SU-DHL-6 (cell line): Measurements from ENCODE around the gene TIPRL.

Experiments used
- H2AFZ ChIP-seq: fragments of 200-600 bp; sonication (generic); 2 replicates; pipeline ENCODE4 v1.6.1; 2014; ENCODE audit warnings: low read depth, mild to moderate bottlenecking, moderate library complexity, mixed read lengths, antibody characterized with exemption, low read length; ENCODE audit not compliant: severe bottlenecking
- H3F3A ChIP-seq: fragments of 200-600 bp; shearing (Covaris generic); 2 replicates; pipeline ENCODE4 v1.6.0; 2016; ENCODE audit warnings: antibody characterized with exemption, mild to moderate bottlenecking; ENCODE audit not compliant: insufficient read depth
- H3K27ac ChIP-seq: fragments of 200-600 bp; sonication (generic); 2 replicates; pipeline ENCODE4 v1.5.1; 2016; ENCODE audit warnings: low read depth, mild to moderate bottlenecking, low read length, moderate library complexity, mixed read lengths
- H3K27me3 ChIP-seq: fragments of 200-600 bp; sonication (generic), shearing (Covaris generic); 2 replicates; pipeline ENCODE4 v1.6.0; 2014; ENCODE audit warnings: mild to moderate bottlenecking, low read length
- H3K36me3 ChIP-seq: fragments of 200-600 bp; sonication (generic); 2 replicates; pipeline ENCODE4 v1.6.1; 2014; ENCODE audit warnings: mild to moderate bottlenecking, low read length, mixed read lengths
- H3K4me2 ChIP-seq: fragments of 300-600, 200-600 bp; shearing (Covaris generic), sonication (generic); 2 replicates; pipeline ENCODE4 v1.6.0; 2014; ENCODE audit warnings: low read length, low read depth, mild to moderate bottlenecking; ENCODE audit not compliant: poor library complexity, severe bottlenecking
- H3K4me3 ChIP-seq: fragments of 200-600 bp; sonication (generic); 2 replicates; pipeline ENCODE4 v1.5.1; 2014; ENCODE audit warnings: antibody characterized with exemption, low read length, mild to moderate bottlenecking, mixed read lengths; ENCODE audit not compliant: insufficient read depth, poor library complexity, severe bottlenecking
- H3K79me2 ChIP-seq: fragments of 200-600 bp; sonication (generic); 2 replicates; pipeline ENCODE4 v1.6.1; 2014; ENCODE audit warnings: mild to moderate bottlenecking, low read length, moderate library complexity; ENCODE audit not compliant: insufficient read depth
- H3K9ac ChIP-seq: fragments of 200-600 bp; sonication (generic); 2 replicates; pipeline ENCODE4 v1.7.0; 2014; ENCODE audit warnings: mild to moderate bottlenecking, low read length
- H3K9me2 ChIP-seq: fragments of 200-600 bp; sonication (generic); replicated peaks from 2 replicates; pipeline ENCODE4 v1.6.1; 2014; ENCODE audit warnings: low read length; ENCODE audit not compliant: insufficient read depth
- H3K9me3 ChIP-seq: fragments of 200-600 bp; sonication (generic); 2 replicates; pipeline ENCODE4 v1.6.1; 2014; ENCODE audit warnings: low read length, mixed read lengths; ENCODE audit not compliant: insufficient read depth
- H4K20me1 ChIP-seq: fragments of 200-600 bp; sonication (generic); 2 replicates; pipeline ENCODE4 v1.6.1; 2014; ENCODE audit warnings: low read depth, mild to moderate bottlenecking, antibody characterized with exemption, low read length, moderate library complexity, mixed read lengths
- EZH2phosphoT487 ChIP-seq: fragments of 200-600 bp; sonication (generic), shearing (Covaris generic); conservative IDR thresholded peaks from 2 replicates; pipeline ENCODE4 v1.6.1; 2018; ENCODE audit warnings: mild to moderate bottlenecking, antibody characterized with exemption, low read length, moderate library complexity, mixed read lengths
- TF ChIP-seq, protein P1 (sequence below): fragments of 200-600 bp; sonication (generic); IDR thresholded peaks from one replicate; pipeline ENCODE4 v1.5.1; 2017; ENCODE audit warnings: antibody characterized with exemption, mild to moderate bottlenecking, low read length, moderate library complexity; ENCODE audit not compliant: insufficient read depth, poor library complexity, severe bottlenecking

TIPRL gene

DNA sequence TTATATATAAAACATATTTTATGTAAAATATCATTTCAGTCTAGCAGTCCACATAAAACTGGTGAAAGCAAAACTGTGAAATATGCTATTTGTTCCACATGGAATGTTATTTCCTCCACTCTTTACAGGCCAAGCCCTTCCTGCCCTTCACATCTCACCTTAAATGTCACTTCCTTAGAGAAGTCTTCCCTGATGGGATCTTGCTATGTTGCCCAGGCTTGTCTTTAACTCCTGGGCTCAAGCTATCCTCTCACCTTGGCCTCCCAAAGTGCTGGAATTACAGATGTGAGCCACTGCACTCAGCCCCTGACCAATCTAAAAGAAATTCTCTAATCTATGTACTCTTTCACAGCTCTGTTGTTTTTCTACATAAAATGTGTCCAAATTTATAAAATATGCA, 39.7 kb upstream of the TIPRL start:
- H3K36me3 ChIP-seq = no peaks in the 10 kb centered on the region
- no peak overlapping the region for H2AFZ ChIP-seq
- H3K9ac ChIP-seq = no peak overlapping the region
- H4K20me1 ChIP-seq = no peaks in the 10 kb centered on the region
- H3F3A ChIP-seq = peaks cover 6% of the 10 kb centered on the region; the same call in 1 of the 2 replicates
- no peaks in the 10 kb centered on the region; the same call in 1 of the 2 replicates for H3K27me3 ChIP-seq
- no peaks in the 10 kb centered on the region for H3K79me2 ChIP-seq
- TF ChIP-seq, protein P1, sequence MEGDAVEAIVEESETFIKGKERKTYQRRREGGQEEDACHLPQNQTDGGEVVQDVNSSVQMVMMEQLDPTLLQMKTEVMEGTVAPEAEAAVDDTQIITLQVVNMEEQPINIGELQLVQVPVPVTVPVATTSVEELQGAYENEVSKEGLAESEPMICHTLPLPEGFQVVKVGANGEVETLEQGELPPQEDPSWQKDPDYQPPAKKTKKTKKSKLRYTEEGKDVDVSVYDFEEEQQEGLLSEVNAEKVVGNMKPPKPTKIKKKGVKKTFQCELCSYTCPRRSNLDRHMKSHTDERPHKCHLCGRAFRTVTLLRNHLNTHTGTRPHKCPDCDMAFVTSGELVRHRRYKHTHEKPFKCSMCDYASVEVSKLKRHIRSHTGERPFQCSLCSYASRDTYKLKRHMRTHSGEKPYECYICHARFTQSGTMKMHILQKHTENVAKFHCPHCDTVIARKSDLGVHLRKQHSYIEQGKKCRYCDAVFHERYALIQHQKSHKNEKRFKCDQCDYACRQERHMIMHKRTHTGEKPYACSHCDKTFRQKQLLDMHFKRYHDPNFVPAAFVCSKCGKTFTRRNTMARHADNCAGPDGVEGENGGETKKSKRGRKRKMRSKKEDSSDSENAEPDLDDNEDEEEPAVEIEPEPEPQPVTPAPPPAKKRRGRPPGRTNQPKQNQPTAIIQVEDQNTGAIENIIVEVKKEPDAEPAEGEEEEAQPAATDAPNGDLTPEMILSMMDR = no peak
- TF ChIP-seq EZH2phosphoT487 = no peak
- H3K9me2 ChIP-seq = no peaks in the 10 kb centered on the region
- H3K4me3 ChIP-seq = no peak overlapping the region
- H3K27ac ChIP-seq = no peak overlapping the region
- no peaks in the 10 kb centered on the region for H3K9me3 ChIP-seq
- H3K4me2 ChIP-seq = no peak overlapping the region

GRCh38 chr1:168141871-168142385, 36.8 kb upstream of the TIPRL start:
- Histone ChIP-seq H3K27me3 (no peaks in the 10 kb centered on the region; the same call in 1 of the 2 replicates), H3K9me2 (no peaks in the 10 kb centered on the region), H3K9me3 (no peaks in the 10 kb centered on the region), H3K36me3 (no peaks in the 10 kb centered on the region), H3K79me2 (no peaks in the 10 kb centered on the region), H3K27ac (no peak overlapping the region), H3F3A (peaks cover 6% of the 10 kb centered on the region; the same call in 1 of the 2 replicates), H2AFZ (no peak overlapping the region), H3K4me2 (no peak overlapping the region), H3K4me3 (no peak overlapping the region), H4K20me1 (no peaks in the 10 kb centered on the region), H3K9ac (no peak overlapping the region)
- TF ChIP-seq EZH2phosphoT487 = no peak
- TF ChIP-seq, protein P1 = no peak

DNA sequence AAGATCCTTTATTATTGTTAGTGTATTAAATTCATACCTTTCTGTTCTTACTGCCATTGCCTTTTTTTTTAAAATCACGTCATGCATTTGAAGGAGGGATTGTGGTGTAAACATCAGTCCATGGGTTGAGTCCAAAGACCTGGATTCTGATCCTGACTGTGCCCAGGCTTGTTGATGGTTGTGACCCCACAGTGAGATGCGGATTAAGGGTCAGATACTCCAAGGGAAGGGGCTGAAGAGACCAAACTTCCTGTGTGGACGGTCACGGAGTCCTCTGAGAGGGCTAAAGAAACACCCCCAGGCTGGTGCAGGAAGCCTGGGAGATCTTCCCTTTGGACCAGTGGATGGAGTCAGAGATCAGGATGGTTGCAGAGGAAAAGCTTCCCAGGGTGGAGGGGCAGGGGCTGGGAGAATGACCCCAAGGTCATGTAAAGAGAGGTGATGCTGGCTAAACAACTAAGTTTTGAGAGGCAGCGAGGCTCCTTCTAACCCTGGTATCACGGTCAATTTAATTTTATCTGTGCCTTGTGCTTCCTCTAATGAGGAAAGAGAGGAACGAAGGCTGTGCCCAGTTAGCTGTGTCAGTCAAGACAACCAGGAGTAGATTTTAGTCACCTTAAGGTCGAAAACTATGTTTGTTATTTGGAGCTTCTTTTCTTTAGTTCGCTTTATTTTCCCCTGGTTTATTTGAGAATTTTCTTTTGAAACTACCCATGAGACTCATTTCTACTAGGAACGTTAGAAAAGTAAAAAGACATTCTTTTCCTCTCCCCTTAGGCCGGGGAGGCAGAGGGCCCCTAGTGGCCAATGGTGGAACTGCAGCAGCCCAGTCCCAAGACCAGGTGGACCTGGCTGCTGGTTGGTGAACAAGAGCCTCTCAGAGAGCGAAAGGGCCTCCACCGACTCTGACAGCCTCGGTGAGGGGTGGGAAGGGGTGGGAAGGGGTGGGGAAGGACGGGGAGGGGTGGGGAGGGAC, 33.3 kb upstream of the TIPRL start:
- Histone ChIP-seq H3F3A (no peaks in the 10 kb centered on the region), H3K4me2 (no peak overlapping the region), H3K9ac (no peak overlapping the region), H3K9me2 (no peaks in the 10 kb centered on the region), H3K79me2 (no peaks in the 10 kb centered on the region), H2AFZ (no peak overlapping the region), H3K9me3 (no peaks in the 10 kb centered on the region), H3K4me3 (no peak overlapping the region), H4K20me1 (no peaks in the 10 kb centered on the region), H3K27me3 (no peaks in the 10 kb centered on the region), H3K27ac (no peak overlapping the region), H3K36me3 (no peaks in the 10 kb centered on the region)
- TF ChIP-seq, protein P1 = peak; percentile 94
- no peak for TF ChIP-seq EZH2phosphoT487
